ENCODE results near the gene MTG2. TPM values are rescaled to one million over a fixed set of nuclear protein-coding genes. Genes with fewer than 3 reads are reported as not detected.

The MTG2 gene
- total RNA-seq, 1 experiment from 2014 or later, result 27.9 TPM

DNA sequence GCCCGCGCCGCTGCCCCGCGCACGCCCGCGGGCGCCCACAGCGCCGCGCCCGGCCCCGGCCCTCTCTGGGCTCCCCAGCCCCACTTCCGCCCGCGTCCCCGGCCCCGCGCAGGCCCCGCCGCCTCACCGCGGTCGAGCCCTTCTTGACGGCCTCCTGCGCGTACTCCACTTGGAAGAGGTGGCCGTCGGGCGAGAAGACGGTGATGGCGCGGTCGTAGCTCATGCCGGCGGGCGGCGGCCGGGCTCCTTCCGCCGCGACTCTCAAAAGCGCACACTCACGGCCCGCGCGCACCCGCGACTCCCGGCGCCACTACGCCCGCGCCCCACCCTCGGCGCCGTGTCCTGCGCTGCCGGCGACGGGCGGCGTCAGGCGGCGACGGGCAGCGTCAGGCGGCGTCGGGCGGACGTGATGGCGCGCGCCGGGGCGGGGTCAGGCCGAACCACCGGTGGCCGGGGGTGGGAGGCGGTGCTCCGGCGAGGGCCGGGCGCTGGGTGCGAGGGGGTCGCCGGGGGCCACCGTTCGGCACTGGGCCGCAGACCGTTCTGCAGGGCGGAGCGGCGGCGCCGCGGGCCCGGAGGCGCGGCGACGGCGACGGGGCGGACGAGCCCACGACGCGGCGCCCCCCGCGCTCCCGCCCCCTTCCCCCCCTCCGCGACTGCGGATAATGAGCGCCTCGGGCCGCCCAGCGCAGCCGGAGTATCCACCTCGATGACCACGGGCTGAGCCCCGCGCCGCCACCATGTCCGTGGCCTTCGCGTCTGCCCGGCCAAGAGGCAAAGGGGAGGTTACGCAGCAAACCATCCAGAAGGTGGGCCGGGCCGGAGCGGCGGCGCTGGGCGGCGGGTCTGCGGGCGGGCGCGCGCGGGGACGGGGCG, 39.5 kb upstream of the MTG2 start, which contains the start of the genes PSMA7 and SS18L1 (continued):
- TF ChIP-seq ZBTB21 (CRISPR knock-in tag; IDR thresholded peaks at IDR 0.05; ENCODE audit: borderline replicate concordance) (no peak), FOXJ3 (CRISPR knock-in tag; IDR thresholded peaks at IDR 0.05; ENCODE audit: borderline replicate concordance) (no peak), SMAD3 (CRISPR knock-in tag; IDR thresholded peaks at IDR 0.05; ENCODE audit: borderline replicate concordance) (no peak), ZNF416 (CRISPR knock-in tag; IDR thresholded peaks at IDR 0.05) (no peak), KAT7 (CRISPR knock-in tag; IDR thresholded peaks at IDR 0.05; ENCODE audit: borderline replicate concordance) (0 out of 2 replicates have a peak, but pooled peaks have one; percentile 40), EMX1 (CRISPR knock-in tag; IDR thresholded peaks at IDR 0.05) (no peak), TCF7 (CRISPR knock-in tag; IDR thresholded peaks at IDR 0.05; ENCODE audit: low read depth) (no peak), NR2C2 (CRISPR knock-in tag; IDR thresholded peaks at IDR 0.05) (no peak), ZNF532 (CRISPR knock-in tag; IDR thresholded peaks at IDR 0.05; ENCODE audit: borderline replicate concordance) (no peak), AR (CRISPR knock-in tag; IDR thresholded peaks at IDR 0.05) (no peak), IRF1 (CRISPR knock-in tag; IDR thresholded peaks at IDR 0.05) (no peak), CREB1 (CRISPR knock-in tag; IDR thresholded peaks at IDR 0.05) (no peak), ATF3 (CRISPR knock-in tag; conservative IDR thresholded peaks at IDR 0.05) (no peak), ATF1 (CRISPR knock-in tag; IDR thresholded peaks at IDR 0.05) (no peak), ZNF396 (CRISPR knock-in tag; IDR thresholded peaks at IDR 0.05; ENCODE audit: borderline replicate concordance) (no peak), CBFB (CRISPR knock-in tag; IDR thresholded peaks at IDR 0.05; ENCODE audit: low read depth) (0 out of 2 replicates have a peak, but pooled peaks have one; percentile 82), ZNF281 (CRISPR knock-in tag; IDR thresholded peaks at IDR 0.05) (no peak), ZNF263 (CRISPR knock-in tag; IDR thresholded peaks at IDR 0.05; ENCODE audit: low read depth) (no peak), ELF4 (CRISPR knock-in tag; IDR thresholded peaks at IDR 0.05; ENCODE audit: low read depth) (no peak)
- TF ChIP-seq, protein P1, sequence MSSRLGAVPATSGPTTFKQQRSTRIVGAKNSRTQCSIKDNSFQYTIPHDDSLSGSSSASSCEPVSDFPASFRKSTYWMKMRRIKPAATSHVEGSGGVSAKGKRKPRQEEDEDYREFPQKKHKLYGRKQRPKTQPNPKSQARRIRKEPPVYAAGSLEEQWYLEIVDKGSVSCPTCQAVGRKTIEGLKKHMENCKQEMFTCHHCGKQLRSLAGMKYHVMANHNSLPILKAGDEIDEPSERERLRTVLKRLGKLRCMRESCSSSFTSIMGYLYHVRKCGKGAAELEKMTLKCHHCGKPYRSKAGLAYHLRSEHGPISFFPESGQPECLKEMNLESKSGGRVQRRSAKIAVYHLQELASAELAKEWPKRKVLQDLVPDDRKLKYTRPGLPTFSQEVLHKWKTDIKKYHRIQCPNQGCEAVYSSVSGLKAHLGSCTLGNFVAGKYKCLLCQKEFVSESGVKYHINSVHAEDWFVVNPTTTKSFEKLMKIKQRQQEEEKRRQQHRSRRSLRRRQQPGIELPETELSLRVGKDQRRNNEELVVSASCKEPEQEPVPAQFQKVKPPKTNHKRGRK (CRISPR knock-in tag; IDR thresholded peaks at IDR 0.05; ENCODE audit: borderline replicate concordance), result no peak
- TF ChIP-seq, protein P2, sequence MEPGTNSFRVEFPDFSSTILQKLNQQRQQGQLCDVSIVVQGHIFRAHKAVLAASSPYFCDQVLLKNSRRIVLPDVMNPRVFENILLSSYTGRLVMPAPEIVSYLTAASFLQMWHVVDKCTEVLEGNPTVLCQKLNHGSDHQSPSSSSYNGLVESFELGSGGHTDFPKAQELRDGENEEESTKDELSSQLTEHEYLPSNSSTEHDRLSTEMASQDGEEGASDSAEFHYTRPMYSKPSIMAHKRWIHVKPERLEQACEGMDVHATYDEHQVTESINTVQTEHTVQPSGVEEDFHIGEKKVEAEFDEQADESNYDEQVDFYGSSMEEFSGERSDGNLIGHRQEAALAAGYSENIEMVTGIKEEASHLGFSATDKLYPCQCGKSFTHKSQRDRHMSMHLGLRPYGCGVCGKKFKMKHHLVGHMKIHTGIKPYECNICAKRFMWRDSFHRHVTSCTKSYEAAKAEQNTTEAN (CRISPR knock-in tag; IDR thresholded peaks at IDR 0.05), result no peak; the same call in 1 of the 2 replicates
- TF ChIP-seq, protein P3, sequence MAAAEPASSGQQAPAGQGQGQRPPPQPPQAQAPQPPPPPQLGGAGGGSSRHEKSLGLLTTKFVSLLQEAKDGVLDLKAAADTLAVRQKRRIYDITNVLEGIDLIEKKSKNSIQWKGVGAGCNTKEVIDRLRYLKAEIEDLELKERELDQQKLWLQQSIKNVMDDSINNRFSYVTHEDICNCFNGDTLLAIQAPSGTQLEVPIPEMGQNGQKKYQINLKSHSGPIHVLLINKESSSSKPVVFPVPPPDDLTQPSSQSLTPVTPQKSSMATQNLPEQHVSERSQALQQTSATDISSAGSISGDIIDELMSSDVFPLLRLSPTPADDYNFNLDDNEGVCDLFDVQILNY (CRISPR knock-in tag; IDR thresholded peaks at IDR 0.05), result no peak; the same call in 1 of the 2 replicates

Data from WTC11 (cell line).